ENCODE results near the gene NEFH.
A peak's percentile ranks its signal among the peaks of the same experiment; 100 is the strongest.
"Not testable (repeated sequence)": the region's sequence is repeated elsewhere in the genome, so short reads cannot be mapped to it uniquely, and the experiment has no call there.

NEFH gene

DNA sequence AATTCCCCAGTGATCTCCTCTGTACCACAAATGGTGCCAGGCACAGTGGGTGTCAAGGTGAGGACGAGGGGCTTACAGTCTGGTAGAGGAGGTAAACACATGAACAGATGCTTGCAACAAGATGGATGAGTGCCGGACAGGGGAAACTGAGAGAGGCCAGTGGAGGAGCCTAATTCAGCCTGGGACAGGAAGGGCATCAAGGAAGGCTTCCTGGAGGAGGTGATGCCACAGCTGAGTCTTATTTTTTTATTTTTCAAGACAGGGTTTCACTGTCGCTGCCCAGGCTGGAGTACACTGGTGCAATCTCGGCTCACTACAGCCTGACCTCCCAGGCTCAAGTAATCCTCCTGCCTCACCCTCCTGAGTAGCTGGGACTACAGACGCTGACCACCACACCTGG lies 18.8 kb upstream of the NEFH start:
- no peak for DNase-seq (ENCODE audit: low spot score)

DNA sequence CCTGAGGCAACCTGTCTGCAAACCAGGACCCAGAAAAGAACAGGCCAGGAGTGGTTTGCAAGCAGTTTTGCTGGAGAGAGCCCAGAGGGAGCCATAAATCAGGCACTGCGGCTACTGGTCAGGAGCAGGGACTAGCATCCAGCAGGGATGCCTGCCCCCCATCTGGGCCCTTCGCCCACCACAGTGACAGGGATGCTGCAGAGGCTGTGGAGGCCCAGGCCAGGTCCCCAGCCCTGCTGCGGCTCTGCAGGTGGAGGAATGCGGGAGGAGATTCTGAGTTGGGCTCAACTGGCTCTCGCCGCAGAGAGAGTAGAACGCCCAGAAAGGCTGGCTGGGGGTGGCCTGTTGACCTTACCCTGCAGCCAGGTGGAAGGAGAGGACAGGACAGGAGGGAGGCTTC lies 16.4 kb upstream of the NEFH start:
- DNase-seq (ENCODE audit: low spot score), result no peak

DNA sequence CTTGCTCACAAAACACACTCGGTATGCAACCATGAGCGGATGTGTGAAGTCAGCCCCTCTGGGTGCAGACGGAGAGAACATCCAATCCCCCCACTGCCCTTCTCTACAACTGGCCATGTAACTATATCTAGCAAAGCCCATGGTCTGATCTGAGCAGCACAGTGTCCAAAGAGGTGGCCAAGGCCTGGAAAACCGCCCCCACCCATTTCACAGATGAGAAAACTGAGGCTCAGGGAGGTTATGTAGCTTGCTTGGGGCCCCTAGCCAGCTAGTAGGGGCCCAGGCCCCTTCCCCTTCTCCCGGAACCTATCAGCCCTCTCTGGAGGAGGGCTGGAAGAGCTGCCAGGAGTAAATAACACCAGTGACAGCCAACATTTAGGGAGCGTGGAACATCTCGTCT lies 15.4 kb upstream of the NEFH start:
- DNase-seq (ENCODE audit: low spot score), result no peak

DNA sequence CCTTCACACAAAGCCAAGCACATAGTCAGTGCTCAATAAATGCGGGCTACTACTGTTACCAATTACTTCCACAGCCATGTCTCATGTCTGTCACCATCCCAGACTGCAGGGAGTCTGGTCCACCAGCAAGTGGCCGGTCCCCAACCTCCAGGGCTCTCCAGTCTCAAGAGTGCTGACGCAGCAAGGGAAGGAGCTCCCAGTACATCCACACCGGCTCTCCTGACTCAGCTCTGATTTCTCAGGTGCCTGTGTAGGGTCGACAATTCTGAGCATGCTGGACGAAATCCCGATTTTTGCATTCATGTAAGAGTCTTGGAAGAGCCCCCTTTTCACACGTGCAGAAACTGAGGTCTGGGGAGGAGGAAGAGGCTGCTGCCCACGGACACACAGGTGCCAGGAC lies 10.3 kb upstream of the NEFH start:
- DNase-seq (ENCODE audit: low spot score), result no peak

DNA sequence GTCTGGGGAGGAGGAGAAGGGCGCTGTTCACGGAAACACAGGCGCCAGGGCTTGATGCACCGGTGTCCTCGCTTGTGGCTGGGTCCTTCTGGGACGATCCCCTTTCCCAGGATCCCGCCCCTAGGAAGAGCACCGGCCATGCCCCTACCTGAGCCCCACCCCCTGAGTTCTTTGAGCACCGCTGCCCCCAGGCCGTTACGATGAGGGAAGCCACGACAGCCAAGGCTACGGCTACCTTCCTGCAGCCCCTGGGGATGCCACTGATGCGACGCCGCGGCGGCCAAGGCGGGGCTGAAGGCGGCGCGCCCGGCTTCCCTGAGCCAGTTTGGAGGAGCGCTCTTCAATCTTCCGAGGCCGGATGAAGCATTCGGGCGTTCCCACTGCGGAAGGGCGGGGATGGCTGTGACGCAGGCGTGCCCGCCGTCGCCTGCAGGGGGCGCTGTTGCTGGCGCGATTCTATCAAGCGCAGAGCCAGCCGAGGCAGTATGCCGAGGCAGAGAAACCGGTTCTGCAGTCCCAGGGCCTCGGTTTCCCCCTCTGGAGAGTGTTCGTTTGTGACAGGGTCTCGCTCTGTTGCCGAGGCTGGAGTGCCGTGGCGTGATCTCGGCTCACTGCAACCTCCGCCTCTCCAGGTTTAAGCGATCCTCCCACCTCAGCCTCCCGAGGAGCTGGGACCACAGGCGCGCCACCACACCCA lies 9.7 kb upstream of the NEFH start:
- no peak for DNase-seq (ENCODE audit: low spot score)

DNA sequence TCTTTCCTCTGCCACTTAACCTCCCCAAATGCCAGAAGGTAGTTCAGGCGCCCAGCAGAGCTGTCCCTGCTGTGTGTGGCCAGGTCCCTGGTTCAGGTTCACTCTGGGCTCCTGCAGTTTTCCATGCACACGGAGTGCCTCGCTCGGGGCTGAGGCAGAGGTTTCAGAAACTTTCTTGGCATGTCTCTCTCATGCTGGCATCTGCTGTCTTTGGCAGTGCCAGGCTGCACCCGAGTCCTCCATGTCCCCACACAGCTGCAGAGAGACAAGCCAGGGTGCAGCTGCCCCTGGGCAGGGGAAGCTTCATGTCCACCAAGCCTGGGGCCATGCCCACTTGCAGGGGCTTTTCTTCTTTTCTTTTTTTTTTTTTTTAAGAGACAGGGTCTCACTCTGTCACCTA lies 7.0 kb upstream of the NEFH start:
- no peak for DNase-seq (ENCODE audit: low spot score)

DNA sequence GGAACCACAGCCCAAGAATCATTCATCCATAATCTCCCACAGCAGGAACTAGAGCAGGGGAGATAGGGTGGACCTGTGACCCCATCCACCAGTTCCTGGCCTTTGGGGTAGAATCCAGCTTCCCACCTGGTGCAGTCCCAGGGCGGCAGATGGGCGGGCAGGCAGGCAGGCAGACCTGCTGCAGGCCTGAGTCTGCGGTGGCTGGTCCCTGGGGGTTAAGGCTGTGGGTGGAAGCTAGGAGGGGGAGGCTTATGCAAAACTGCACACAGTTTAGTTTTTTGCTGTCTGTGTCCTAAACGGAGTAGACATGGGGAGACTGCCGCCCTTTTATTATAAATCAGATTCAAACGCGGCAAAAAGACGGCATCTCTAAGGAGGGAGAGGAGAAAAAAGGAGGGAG lies 4.5 kb upstream of the NEFH start:
- DNase-seq (ENCODE audit: low spot score), result no peak

DNA sequence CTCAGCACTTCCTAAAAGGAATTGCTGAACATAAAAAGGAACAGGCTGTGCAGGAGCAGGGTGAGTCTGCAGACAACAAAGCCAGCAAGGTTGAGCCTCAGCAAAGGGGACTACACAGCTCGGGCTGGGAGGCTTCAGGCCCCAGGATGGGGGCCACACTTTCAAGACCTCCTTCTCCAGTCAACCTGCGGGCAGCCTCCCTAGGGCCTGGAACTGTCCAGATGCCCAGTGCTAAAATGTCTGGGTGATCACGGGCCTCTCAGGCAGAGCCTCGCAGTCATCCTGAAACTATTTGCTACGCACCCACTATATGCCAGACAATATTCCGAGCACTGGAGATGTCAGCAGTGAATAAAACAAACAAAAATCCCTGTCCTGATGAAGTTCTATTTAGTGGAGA lies 3.9 kb upstream of the NEFH start:
- DNase-seq (ENCODE audit: low spot score), result no peak

DNA sequence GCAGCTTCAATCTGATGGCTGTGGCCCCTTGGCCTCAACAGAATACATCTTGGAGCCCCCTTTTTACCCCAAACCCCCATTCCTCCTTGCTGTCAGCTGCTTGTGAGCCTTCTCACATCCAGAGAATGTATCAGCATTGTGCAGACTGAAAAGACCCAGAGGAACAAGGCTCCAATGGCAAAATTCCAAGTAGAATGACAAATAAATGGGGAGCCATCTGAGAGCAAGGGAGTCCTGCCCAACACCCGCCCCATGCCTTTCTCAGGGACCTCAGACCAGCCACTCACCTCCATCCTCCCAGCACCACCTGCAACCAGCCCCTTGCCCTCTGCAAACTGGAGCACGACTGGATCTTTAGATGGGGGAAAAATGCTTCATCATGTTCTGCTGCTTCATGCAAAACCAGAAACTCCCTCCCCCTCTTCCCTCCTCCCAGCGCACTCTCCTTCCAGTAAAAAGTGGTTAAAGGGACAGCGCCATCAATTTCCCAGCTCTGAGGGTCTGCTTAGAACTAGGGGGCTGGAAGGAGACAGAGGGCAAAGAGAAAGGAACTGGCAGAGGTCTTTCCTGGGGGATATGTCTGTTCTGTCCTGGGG lies 2.2 kb upstream of the NEFH start:
- no peak for DNase-seq (ENCODE audit: low spot score)

DNA sequence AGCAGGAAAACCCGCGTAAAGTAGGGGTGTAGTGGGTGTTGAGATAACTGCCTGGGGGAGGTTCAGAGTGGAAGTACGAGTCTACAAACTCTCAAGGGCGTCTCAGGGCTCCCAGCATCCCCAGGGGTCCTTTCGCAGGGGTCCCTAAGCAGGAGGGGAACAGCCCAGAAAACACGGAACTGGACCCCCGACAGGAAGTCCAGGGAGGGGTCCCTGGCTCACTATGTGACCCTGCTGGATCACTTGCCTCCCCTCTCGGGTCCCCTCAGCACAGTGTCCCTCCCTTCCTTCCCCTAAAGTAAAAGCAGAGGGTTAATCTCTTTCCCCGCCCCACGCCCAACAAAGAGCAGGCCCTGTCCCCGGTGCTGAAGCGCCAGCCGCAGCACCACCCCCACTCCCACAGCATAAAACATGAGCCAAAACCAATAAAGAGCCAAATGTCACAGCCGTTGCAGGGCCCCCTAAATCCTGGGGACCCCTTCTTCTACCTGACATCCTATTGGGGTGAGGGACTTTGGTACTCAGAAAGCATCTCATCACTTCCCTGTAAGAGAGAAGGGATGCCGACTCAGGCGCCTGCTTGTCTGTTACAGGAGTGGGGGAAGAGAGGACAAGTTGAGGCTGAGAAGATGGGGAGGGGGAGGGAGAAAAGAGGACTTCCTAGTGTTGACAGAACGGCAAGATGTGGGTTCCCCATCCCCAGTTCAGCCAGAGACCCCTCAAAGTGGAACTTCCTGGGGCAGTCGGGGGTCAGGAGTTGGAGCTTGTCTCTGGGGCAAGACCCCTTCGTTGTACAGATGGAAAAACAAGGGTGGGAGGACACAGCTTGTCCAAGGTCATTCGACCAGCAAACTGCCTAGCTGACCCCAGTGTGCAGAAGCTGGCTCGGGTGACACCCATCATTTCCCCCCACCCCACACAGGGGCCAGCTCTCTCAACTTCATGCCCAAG lies 1.4 kb upstream of the NEFH start:
- no peak for DNase-seq (ENCODE audit: low spot score)

DNA sequence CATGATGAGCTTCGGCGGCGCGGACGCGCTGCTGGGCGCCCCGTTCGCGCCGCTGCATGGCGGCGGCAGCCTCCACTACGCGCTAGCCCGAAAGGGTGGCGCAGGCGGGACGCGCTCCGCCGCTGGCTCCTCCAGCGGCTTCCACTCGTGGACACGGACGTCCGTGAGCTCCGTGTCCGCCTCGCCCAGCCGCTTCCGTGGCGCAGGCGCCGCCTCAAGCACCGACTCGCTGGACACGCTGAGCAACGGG lies 169 bp downstream of the NEFH start:
- no peak for DNase-seq (ENCODE audit: low spot score)

DNA sequence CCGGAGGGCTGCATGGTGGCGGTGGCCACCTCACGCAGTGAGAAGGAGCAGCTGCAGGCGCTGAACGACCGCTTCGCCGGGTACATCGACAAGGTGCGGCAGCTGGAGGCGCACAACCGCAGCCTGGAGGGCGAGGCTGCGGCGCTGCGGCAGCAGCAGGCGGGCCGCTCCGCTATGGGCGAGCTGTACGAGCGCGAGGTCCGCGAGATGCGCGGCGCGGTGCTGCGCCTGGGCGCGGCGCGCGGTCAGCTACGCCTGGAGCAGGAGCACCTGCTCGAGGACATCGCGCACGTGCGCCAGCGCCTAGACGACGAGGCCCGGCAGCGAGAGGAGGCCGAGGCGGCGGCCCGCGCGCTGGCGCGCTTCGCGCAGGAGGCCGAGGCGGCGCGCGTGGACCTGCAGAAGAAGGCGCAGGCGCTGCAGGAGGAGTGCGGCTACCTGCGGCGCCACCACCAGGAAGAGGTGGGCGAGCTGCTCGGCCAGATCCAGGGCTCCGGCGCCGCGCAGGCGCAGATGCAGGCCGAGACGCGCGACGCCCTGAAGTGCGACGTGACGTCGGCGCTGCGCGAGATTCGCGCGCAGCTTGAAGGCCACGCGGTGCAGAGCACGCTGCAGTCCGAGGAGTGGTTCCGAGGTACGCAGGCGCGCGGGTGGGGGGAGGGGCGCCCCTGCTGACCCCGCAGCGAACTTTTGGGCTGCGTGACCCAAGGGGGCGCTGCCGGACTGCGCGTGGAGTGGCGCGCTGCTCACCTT lies 670 bp downstream of the NEFH start:
- DNase-seq (ENCODE audit: low spot score), result peak; percentile 24

DNA sequence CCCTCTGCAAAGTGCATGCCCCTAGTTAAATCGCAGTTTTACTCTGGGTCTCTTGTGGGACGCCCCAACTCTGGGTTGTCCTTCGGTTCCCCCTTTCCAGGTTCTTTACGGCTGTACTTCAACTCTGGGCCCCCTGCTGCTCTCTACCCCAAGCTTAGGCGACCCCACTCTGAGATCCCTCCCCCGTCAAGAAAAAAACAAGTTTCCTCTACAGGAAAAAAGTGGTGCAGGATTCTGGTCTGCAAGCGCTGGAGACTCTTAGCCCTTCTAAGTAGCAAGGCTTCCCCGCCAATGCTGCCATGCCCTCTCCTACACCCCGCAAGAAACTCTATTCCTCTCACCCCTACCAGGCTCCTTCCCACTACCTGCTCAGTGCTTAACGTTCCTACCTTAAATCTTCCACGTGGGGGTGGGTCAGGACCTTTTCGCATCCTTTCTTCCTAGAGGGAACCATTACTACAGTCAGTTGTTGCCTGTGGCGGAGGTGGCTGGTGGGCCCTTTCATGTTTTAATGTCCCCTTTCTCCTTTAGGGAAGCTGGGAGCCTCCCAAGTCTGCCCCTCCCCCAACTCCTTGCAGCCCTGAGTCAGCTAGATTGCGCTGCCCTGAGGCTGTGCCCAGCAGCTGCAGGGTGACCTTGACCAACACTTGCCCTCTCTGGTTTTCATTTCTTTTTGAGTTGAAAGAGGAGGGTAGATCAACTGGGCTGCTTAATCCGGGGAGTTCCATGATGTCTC lies 1.4 kb downstream of the NEFH start:
- no peak for DNase-seq (ENCODE audit: low spot score)

DNA sequence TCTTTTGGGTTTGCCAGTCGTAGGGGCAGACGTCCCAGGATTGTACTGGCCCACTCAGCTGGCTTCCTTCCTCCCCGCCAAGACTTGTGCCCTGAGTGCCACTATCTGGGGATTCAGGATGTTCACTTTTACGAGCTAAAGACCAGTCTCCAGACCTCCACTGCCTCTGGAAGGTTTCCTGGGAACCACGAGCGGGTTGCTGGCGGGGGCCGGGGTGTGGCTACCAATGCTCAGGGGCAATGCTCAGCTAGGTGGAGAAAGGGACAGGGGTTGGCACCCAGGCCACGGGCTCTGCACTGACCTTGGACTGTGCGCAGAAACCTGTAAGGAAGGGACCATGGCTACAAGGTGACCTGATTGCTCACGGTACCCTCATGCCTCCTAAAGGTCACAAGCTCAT lies 2.2 kb downstream of the NEFH start:
- DNase-seq (ENCODE audit: low spot score), result no peak

DNA sequence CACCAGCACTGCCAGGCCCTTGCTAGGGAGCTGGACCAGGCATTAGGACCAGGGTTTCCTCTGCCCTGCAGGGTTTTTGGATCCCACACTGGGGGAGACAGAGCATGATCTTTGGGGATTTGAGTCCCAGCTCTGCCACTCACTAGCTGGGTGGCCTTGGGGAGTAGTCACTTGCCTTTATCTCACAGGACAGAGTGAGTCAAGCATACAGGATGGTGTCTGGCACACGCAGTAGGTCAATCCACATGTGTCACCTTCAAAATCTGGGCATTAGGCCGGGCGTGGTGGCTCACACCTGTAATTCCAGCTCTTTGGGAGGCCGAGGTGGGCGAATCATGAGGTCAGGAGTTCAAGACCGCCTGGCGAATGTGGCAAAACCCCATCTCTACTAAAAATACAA lies 2.7 kb downstream of the NEFH start:
- no peak for DNase-seq (ENCODE audit: low spot score)

DNA sequence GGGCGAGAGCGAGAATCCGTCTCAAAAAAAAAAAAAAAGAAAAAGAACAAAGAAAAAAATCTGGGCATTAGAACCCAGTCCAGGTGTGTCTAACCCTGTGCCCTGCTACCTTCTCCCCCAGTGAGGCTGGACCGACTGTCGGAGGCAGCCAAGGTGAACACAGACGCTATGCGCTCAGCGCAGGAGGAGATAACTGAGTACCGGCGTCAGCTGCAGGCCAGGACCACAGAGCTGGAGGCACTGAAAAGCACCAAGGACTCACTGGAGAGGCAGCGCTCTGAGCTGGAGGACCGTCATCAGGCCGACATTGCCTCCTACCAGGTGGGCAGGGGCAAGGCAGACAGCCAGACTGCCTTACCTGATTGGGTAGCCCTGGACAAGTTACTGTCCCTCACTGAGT lies 3.2 kb downstream of the NEFH start:
- no peak for DNase-seq (ENCODE audit: low spot score)

DNA sequence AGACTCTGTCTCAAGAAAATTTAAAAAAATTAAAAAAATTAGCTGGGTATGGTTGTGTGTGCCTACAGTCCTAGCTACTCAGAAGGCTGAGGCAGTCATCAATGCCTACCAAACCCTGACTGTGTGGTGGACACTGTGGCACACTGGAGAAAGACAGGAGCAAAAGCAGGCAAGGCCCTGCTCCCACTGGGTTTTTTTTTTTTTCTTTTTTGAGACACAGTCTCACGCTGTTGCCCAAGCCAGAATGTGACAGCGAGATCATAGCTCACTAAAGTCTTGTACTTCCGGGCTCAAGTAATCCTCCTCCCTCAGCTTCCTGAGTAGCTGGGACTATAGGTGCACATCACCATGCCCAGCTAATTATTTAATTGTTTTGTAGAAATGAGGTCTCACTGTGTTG lies 4.6 kb downstream of the NEFH start:
- no peak for DNase-seq (ENCODE audit: low spot score)

DNA sequence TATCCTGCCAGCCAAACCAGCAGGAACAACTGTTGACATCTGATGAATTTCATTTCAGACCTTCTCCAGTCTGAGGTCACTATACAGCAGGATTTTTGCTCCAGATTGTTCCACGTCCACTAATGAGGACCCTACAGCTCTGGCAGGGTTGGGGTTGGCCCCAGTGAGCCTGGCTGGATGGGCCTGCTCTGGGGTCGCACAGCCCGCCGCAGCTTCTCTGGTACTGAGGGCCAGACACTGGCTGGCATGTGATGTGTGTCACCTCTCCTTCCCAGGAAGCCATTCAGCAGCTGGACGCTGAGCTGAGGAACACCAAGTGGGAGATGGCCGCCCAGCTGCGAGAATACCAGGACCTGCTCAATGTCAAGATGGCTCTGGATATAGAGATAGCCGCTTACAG lies 5.4 kb downstream of the NEFH start:
- DNase-seq (ENCODE audit: low spot score), result no peak

DNA sequence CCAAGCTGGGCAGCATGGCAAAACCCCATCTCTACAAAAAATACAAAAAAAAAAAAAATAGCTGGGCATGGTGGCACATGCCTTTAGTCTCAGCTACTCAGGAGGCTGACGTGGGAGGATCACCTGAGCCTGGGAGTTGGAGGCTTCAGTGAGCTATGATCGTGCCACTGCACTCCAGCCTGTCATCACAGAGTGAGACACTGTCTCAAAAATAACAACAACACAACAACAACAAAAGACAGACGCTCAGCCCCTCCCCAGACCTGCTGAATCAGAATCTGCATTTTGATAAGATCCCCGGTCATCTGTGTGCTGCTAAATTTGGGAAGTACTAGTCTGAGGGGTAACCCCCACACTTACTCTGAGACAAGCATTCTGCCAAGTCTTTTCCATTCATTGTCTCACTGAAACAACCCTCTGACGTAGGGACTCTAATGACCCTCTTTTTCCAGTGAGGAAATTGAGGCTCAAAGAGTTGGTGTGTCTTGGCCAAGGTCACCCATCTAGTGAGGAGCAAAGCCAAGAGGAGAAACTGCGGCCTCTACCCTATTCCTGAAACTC lies 7.5 kb downstream of the NEFH start:
- DNase-seq (ENCODE audit: low spot score), result no peak

DNA sequence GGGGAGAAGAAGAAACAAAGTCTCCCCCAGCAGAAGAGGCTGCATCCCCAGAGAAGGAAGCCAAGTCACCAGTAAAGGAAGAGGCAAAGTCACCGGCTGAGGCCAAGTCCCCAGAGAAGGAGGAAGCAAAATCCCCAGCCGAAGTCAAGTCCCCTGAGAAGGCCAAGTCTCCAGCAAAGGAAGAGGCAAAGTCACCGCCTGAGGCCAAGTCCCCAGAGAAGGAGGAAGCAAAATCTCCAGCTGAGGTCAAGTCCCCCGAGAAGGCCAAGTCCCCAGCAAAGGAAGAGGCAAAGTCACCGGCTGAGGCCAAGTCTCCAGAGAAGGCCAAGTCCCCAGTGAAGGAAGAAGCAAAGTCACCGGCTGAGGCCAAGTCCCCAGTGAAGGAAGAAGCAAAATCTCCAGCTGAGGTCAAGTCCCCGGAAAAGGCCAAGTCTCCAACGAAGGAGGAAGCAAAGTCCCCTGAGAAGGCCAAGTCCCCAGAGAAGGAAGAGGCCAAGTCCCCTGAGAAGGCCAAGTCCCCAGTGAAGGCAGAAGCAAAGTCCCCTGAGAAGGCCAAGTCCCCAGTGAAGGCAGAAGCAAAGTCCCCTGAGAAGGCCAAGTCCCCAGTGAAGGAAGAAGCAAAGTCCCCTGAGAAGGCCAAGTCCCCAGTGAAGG lies 9.2 kb downstream of the NEFH start:
- DNase-seq (ENCODE audit: low spot score), result not testable (repeated sequence)

DNA sequence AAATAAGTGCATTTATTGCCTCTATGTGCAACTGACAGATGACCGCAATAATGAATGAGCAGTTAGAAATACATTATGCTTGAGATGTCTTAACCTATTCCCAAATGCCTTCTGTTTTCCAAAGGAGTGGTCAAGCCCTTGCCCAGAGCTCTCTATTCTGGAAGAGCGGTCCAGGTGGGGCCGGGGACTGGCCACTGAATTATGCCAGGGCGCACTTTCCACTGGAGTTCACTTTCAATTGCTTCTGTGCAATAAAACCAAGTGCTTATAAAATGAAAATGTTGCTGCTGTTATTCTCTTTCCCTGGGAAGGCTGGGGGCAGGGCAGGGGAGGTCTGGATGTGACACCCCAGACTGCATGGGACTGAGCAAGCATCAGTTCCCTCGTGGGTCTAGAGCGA lies 11.0 kb downstream of the NEFH start:
- DNase-seq (ENCODE audit: low spot score), result no peak
